Hematopoietic multipotent progenitor cell treated with erythropoietin and hydrocortisone succinate and interleukin-3 and kit ligand, for 6 days (in vitro differentiated cells): ENCODE measurements around the gene TNPO3.
A peak's percentile ranks its signal among the peaks of the same experiment; 100 is the strongest.

Experiments
- DNase-seq: peaks from one replicate; pipeline ENCODE4 v3.0.0-alpha.2; 2015

TNPO3 gene

GRCh38 chr7:129054438-129055293 lies at the start of gene TNPO3:
TNPO3 (minus strand) TSS chr7:129055111; CDS start chr7:129054770, 341 bp downstream.
- peak; percentile 98 for DNase-seq

- DNase-seq = no peak
Measured at GRCh38 chr7:129103561-129104324, 48.8 kb upstream of the TNPO3 start.

GRCh38 chr7:129101746-129102145 lies 46.8 kb upstream of the TNPO3 start:
- DNase-seq = no peak

- no peak for DNase-seq
Measured at GRCh38 chr7:129100827-129101166, 45.9 kb upstream of the TNPO3 start.

- no peak for DNase-seq
Measured at GRCh38 chr7:129098409-129099084, 43.6 kb upstream of the TNPO3 start.

- DNase-seq = no peak
Measured at GRCh38 chr7:129095258-129095657, 40.3 kb upstream of the TNPO3 start.

- no peak for DNase-seq
Measured at GRCh38 chr7:129094501-129094900, 39.6 kb upstream of the TNPO3 start.

GRCh38 chr7:129093867-129094456 lies 39.1 kb upstream of the TNPO3 start:
- DNase-seq = no peak

GRCh38 chr7:129091484-129092002 lies 36.6 kb upstream of the TNPO3 start:
- DNase-seq = peak; percentile 87

GRCh38 chr7:129090300-129090907 lies 35.5 kb upstream of the TNPO3 start:
- no peak for DNase-seq

GRCh38 chr7:129089521-129090212 lies 34.8 kb upstream of the TNPO3 start:
- peak; percentile 69 for DNase-seq

- peak; percentile 87 for DNase-seq
Measured at GRCh38 chr7:129084801-129085551, 30.1 kb upstream of the TNPO3 start.

GRCh38 chr7:129083525-129083924 lies 28.6 kb upstream of the TNPO3 start:
- no peak for DNase-seq

GRCh38 chr7:129078455-129078854 lies 23.5 kb upstream of the TNPO3 start:
- DNase-seq = no peak

GRCh38 chr7:129076886-129077285 lies 22.0 kb upstream of the TNPO3 start:
- no peak for DNase-seq

GRCh38 chr7:129074994-129075393 lies 20.1 kb upstream of the TNPO3 start:
- DNase-seq = no peak

GRCh38 chr7:129074361-129074871 lies 19.5 kb upstream of the TNPO3 start:
- DNase-seq = no peak

GRCh38 chr7:129073738-129074137 lies 18.8 kb upstream of the TNPO3 start:
- no peak for DNase-seq

GRCh38 chr7:129073204-129073603 lies 18.3 kb upstream of the TNPO3 start:
- DNase-seq = no peak

- peak; percentile 64 for DNase-seq
Measured at GRCh38 chr7:129072479-129073011, 17.6 kb upstream of the TNPO3 start.

GRCh38 chr7:129069021-129069420 lies 14.1 kb upstream of the TNPO3 start:
- DNase-seq = peak; percentile 49
